Panc1 (cell line): ENCODE measurements around the gene WASL. TPM values are rescaled to one million over a fixed set of nuclear protein-coding genes. Genes with fewer than 3 reads are reported as not detected.
"Not testable (repeated sequence)": the region's sequence is repeated elsewhere in the genome, so short reads cannot be mapped to it uniquely, and the experiment has no call there.

Source experiments
- ATAC-seq: fragments of 200-7000 bp; cut with Tn5 transposase; 2 replicates; pipeline ENCODE4 v1.9.1; 2020; ENCODE audit warnings: mild to moderate bottlenecking, moderate library complexity
- BruUV-seq: library from RNA; stranded (reverse); fragments of 400-500 nt; replicated peaks from 2 replicates; lab custom pipeline; 2021; lab: Mats Ljungman, UMichigan
- CTCF ChIA-PET: fragments of 300-600 bp; sonication (Branson Sonifier 250); formaldehyde crosslinking; loops from one replicate; lab custom pipeline; 2022; ENCODE audit warnings: antibody characterized with exemption; lab: Charles Lee
- POLR2A ChIA-PET: fragments of 300-600 bp; sonication (Branson Sonifier 250); formaldehyde crosslinking; loops from one replicate; lab custom pipeline; 2022; ENCODE audit warnings: antibody characterized with exemption; lab: Charles Lee
- DNase-seq: peaks from one replicate; pipeline ENCODE4 v3.0.0-alpha.2; 2010; ENCODE audit warnings: low read depth, low spot score
- H3K27ac ChIP-seq: 2 replicates; pipeline ENCODE4 v1.5.1; 2011; ENCODE audit warnings: mild to moderate bottlenecking, low read length, inconsistent platforms
- H3K27me3 ChIP-seq: fragments of 200-500 bp; sonication (Bioruptor generic); 2 replicates; pipeline ENCODE4 v1.6.0; 2014; ENCODE audit warnings: low read length, inconsistent platforms; ENCODE audit not compliant: control insufficient read depth, insufficient read depth
- H3K36me3 ChIP-seq: fragments of 200-500 bp; sonication (Bioruptor generic); 2 replicates; pipeline ENCODE4 v1.5.1; 2014; ENCODE audit warnings: inconsistent platforms, mild to moderate bottlenecking, low read length, moderate library complexity; ENCODE audit not compliant: control insufficient read depth, insufficient read depth
- H3K4me1 ChIP-seq: 2 replicates; pipeline ENCODE4 v1.5.1; 2011; ENCODE audit warnings: inconsistent platforms, mild to moderate bottlenecking, low read length, moderate library complexity; ENCODE audit not compliant: control insufficient read depth, insufficient read depth
- H3K4me3 ChIP-seq, 2 experiments: 2 replicates each; pipeline ENCODE4 v1.5.1; 2011 to 2012; ENCODE audit warnings: low read depth in 2 of 2, low read length in 2 of 2, mild to moderate bottlenecking in 2 of 2, inconsistent platforms in 1 of 2, moderate library complexity in 1 of 2
- H3K9me3 ChIP-seq: fragments of 200-500 bp; sonication (Bioruptor generic); 2 replicates; pipeline ENCODE4 v1.5.1; 2014; ENCODE audit warnings: low read depth, mild to moderate bottlenecking, inconsistent platforms, low read length, moderate library complexity; ENCODE audit not compliant: control insufficient read depth, insufficient read depth
- CTCF ChIP-seq: fragments of 450-650 bp; IDR thresholded peaks from 2 replicates; pipeline ENCODE4 v1.5.1; 2017; ENCODE audit warnings: mild to moderate bottlenecking
- POLR2AphosphoS5 ChIP-seq: IDR thresholded peaks from 2 replicates; pipeline ENCODE4 v1.6.1; 2012; ENCODE audit warnings: mild to moderate bottlenecking, low read depth, low read length, moderate library complexity
- REST ChIP-seq, 2 experiments: IDR thresholded peaks; 2 replicates each; pipeline ENCODE4 v1.6.1; 2011 to 2012; ENCODE audit warnings: low read depth in 2 of 2, control low read depth in 1 of 2, low read length in 1 of 2, mild to moderate bottlenecking in 1 of 2, moderate library complexity in 1 of 2; ENCODE audit not compliant: insufficient read depth in 1 of 2
- SIN3A ChIP-seq: IDR thresholded peaks from 2 replicates; pipeline ENCODE4 v1.6.1; 2012; ENCODE audit warnings: low read depth, mild to moderate bottlenecking, low read length, moderate library complexity, borderline replicate concordance; ENCODE audit not compliant: insufficient read depth
- TCF7L2 ChIP-seq: IDR thresholded peaks from 2 replicates; pipeline ENCODE4 v1.6.1; 2011; ENCODE audit warnings: mild to moderate bottlenecking, low read depth, low read length, inconsistent platforms
- in situ Hi-C: cut with HindIII; loops from 2 replicates; pipeline ENCODE4 v1.10.0; 2016; ENCODE audit warnings: low sequenced_read_pairs, low pct_unique_long_range_greater_than_20kb
- intact Hi-C: fragments of 100-400 bp; cut with micrococcal nuclease; formaldehyde crosslinking; loops from one replicate; pipeline ENCODE4 v1.10.0; 2022; ENCODE audit not compliant: unreplicated experiment
- total RNA-seq: library from RNA; stranded (reverse); gene quantifications from one replicate; pipeline ENCODE4 v1.2.1, GENCODE V29; 2021; ENCODE audit not compliant: unreplicated experiment

Gene WASL
- total RNA-seq, 1 experiment from 2014 or later: 29.6 TPM

- TF ChIP-seq SIN3A (no peak), CTCF (no peak), REST (IDR thresholded peaks at IDR 0.05; ENCODE audit: insufficient read depth in 1 of 2, low read depth in 2 of 2, low read length in 1 of 2) (no peak), TCF7L2 (no peak), POLR2AphosphoS5 (no peak)
- BruUV-seq: no TSS peak
- no peak for DNase-seq
- ChIA-PET CTCF (no interaction called here), POLR2A (no interaction called here)
- H3K4me1 ChIP-seq: peaks cover 2% of the 10 kb centered on the region; the same call in 1 of the 2 replicates
- H3K9me3 ChIP-seq: no peaks in the 10 kb centered on the region
- in situ Hi-C loops: no loop called here
- intact Hi-C loops: no loop called here
- no peak overlapping the region for H3K4me3 ChIP-seq
- no peaks in the 10 kb centered on the region for H3K27me3 ChIP-seq
- H3K36me3 ChIP-seq: no peaks in the 10 kb centered on the region
- H3K27ac ChIP-seq: no peak overlapping the region
- ATAC-seq: no peak
These were observed 10.0 kb downstream of the WASL start for GRCh38 chr7:123738808-123739207.

- Histone ChIP-seq H3K4me1 (no peaks in the 10 kb centered on the region), H3K27ac (no peak overlapping the region), H3K9me3 (no peaks in the 10 kb centered on the region), H3K4me3 (no peak overlapping the region), H3K27me3 (no peaks in the 10 kb centered on the region), H3K36me3 (no peaks in the 10 kb centered on the region)
- no peak for ATAC-seq
- TF ChIP-seq REST (IDR thresholded peaks at IDR 0.05; ENCODE audit: insufficient read depth in 1 of 2, low read depth in 2 of 2, low read length in 1 of 2) (no peak), SIN3A (no peak), TCF7L2 (no peak), POLR2AphosphoS5 (no peak), CTCF (no peak)
- POLR2A ChIA-PET: no interaction called here
- DNase-seq: no peak
- in situ Hi-C loops (no loop called here), intact Hi-C loops (no loop called here)
- BruUV-seq: no TSS peak
- CTCF ChIA-PET: no interaction called here
These were observed 10.4 kb downstream of the WASL start for GRCh38 chr7:123738356-123738755.

- ATAC-seq, H3K36me3 ChIP-seq, H3K27me3 ChIP-seq, H3K9me3 ChIP-seq, H3K4me3 ChIP-seq, H3K27ac ChIP-seq, H3K4me1 ChIP-seq, intact Hi-C loops, BruUV-seq, in situ Hi-C loops, DNase-seq: not testable (repeated sequence)
- CTCF ChIA-PET: interaction anchor here (0.7 kb wide), 1 partner anchor 31 kb away, joined by 15 read pairs; no protein-coding TSS in a partner anchor
- POLR2A ChIA-PET: interaction anchor here (0.7 kb wide), 1 partner anchor 153 kb away, joined by 13 read pairs; no protein-coding TSS in a partner anchor
These were observed 11.6 kb downstream of the WASL start for GRCh38 chr7:123737168-123737674.
